ENCODE measurements around the gene MAGEE2.

GRCh38 chrX:75781611-75782010, 3.4 kb downstream of the MAGEE2 start:
- no peak for TF ChIP-seq CTCF (conservative IDR thresholded peaks at IDR 0.05; ENCODE audit: low read depth, low read length)
- no peak for TF ChIP-seq POLR2A (IDR thresholded peaks at IDR 0.05; ENCODE audit: low read depth, low read length)
- no peak for TF ChIP-seq FOS (IDR thresholded peaks at IDR 0.05; ENCODE audit: low read depth, low read length)
- TF ChIP-seq RAD21 (IDR thresholded peaks at IDR 0.05; ENCODE audit: low read length): no peak
- TF ChIP-seq MXI1 (IDR thresholded peaks at IDR 0.05; ENCODE audit: borderline replicate concordance, low read depth, low read length): no peak
- TF ChIP-seq ELK1 (IDR thresholded peaks at IDR 0.05; ENCODE audit: borderline replicate concordance, low read depth, low read length): no peak
- TF ChIP-seq RCOR1 (IDR thresholded peaks at IDR 0.05; ENCODE audit: insufficient replicate concordance, low read length): no peak
- TF ChIP-seq CHD1 (IDR thresholded peaks at IDR 0.05; ENCODE audit: low read depth, low read length): no peak
- TF ChIP-seq USF2 (IDR thresholded peaks at IDR 0.05; ENCODE audit: low read depth, low read length): no peak
- no peak for TF ChIP-seq RFX5 (IDR thresholded peaks at IDR 0.05; ENCODE audit: low read depth, low read length)

Data from IMR-90 (cell line).